LNCaP clone FGC (cell line): ENCODE measurements around the gene PHF20.
A peak's percentile ranks its signal among the peaks of the same experiment; 100 is the strongest.

ENCODE experiments used
- DNase-seq: peaks from one replicate; pipeline ENCODE4 v3.0.0-alpha.2; 2011; ENCODE audit warnings: low read depth
- H3K4me3 ChIP-seq: 2 replicates; pipeline ENCODE4 v1.5.1; 2011; ENCODE audit warnings: mild to moderate bottlenecking, low read depth, low read length, control low read depth
- CTCF ChIP-seq: IDR thresholded peaks from 2 replicates; pipeline ENCODE4 v1.5.1; 2012; ENCODE audit warnings: mild to moderate bottlenecking; ENCODE audit not compliant: control insufficient read depth, insufficient read depth; ENCODE audit errors: extremely low read depth

PHF20 gene

GRCh38 chr20:35975576-35976373 lies 204.0 kb downstream of the PHF20 start:
- no peak overlapping the region for H3K4me3 ChIP-seq
- TF ChIP-seq CTCF = no peak
- DNase-seq = no peak

DNA sequence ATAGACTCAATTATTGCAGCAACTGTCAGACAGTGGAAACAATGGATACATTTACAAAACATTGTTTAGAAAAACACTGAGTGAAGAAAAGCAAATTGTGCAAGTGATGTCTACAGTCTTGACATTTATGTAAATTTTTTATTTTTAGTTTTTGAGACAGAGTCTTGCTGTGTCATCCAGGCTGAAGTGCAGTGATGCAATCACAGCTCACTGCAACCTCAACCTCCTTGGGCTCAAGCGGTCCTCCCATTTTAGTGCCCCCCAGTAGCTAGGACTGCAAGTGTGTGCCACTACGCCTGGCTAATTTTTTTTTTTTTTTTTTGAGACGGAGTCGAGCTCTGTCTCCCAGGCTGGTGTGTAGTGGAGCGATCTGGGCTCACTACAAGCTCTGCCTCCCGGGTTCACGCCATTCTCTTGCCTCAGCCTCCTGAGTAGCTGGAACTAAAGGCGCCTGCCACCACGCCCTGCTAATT lies 206.3 kb downstream of the PHF20 start:
- H3K4me3 ChIP-seq = no peak overlapping the region
- no peak for DNase-seq
- TF ChIP-seq CTCF = no peak

- no peak overlapping the region for H3K4me3 ChIP-seq
- TF ChIP-seq CTCF = no peak
- no peak for DNase-seq
Measured at GRCh38 chr20:35979544-35979943, 207.7 kb downstream of the PHF20 start.

GRCh38 chr20:35981969-35982368 lies 210.2 kb downstream of the PHF20 start:
- no peak for TF ChIP-seq CTCF
- no peak for DNase-seq
- H3K4me3 ChIP-seq = no peak overlapping the region

DNA sequence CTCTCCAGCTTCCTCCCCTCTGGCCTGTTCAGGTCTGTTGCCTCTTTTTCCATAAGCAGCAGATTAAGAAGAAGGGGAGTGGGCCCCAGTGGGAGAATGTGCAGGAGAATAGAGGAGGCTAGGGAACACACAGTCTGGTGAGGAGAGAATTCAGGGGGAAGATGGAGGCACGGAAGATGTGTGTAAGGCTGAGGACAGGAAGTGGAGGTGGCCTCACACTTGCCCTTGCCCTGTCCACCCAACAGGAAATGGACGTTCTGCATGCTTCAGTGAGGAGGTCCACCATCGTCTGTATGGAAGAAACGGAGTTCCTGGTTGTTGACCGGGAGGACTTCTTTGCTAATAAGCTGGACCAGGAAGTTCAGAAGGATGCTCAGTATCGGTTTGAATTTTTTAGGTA lies 212.6 kb downstream of the PHF20 start:
- no peak overlapping the region for H3K4me3 ChIP-seq
- DNase-seq = no peak
- TF ChIP-seq CTCF = no peak

DNA sequence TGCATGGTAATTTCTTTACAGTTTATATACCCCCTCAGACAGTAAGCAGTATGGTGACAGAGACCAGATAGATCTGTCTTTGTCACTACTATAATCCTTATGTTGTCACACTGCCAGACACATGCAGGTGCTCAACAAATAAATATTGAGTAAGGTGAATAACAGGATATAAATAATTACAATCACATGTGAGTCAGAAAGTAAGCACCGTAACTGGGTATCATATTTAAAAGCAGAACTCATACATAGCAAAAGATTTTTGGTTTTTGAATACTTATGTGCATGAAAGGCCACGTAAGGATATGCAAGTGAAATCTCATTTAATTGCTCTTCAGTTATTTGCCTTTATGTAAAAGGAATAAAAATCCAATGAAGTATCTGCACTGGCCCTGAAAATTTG lies 214.0 kb downstream of the PHF20 start:
- DNase-seq = peak; percentile 47
- no peak for TF ChIP-seq CTCF
- no peak overlapping the region for H3K4me3 ChIP-seq

- DNase-seq = no peak
- TF ChIP-seq CTCF = no peak
- no peak overlapping the region for H3K4me3 ChIP-seq
Measured at GRCh38 chr20:35988910-35989463, 217.2 kb downstream of the PHF20 start.
